Sigmoid colon (tissue), 7 donors: ENCODE data around the gene EARS2. TPM values are rescaled to one million over a fixed set of nuclear protein-coding genes. Genes with fewer than 3 reads are reported as not detected.
A peak's percentile ranks its signal among the peaks of the same experiment; 100 is the strongest.

Source experiments
- DNase-seq: peaks from one replicate; pipeline ENCODE4 v3.0.0-alpha.2; 2019
- H3K27ac ChIP-seq, 4 donors: fragments of 200-600 bp; sonication (generic); one replicate each; pipeline ENCODE4 v1.5.1; 2016 to 2019; ENCODE audit warnings: mild to moderate bottlenecking in 1 of 4
- H3K27me3 ChIP-seq, 3 donors: fragments of 200-600 bp; sonication (generic); one replicate each; pipeline ENCODE4 v1.5.1; 2019; ENCODE audit warnings: mild to moderate bottlenecking in 1 of 3
- H3K36me3 ChIP-seq, 4 donors: fragments of 200-600 bp; sonication (generic); one replicate each; pipeline ENCODE4 v1.5.1; 2016 to 2019
- H3K4me1 ChIP-seq, 4 donors: fragments of 200-600 bp; sonication (generic); one replicate each; pipeline ENCODE4 v1.5.1; 2017 to 2019
- H3K4me3 ChIP-seq, 4 donors: fragments of 200-600 bp; sonication (generic); one replicate each; pipeline ENCODE4 v1.5.1; 2017 to 2019; ENCODE audit warnings: mild to moderate bottlenecking in 2 of 4, moderate library complexity in 1 of 4
- H3K9me3 ChIP-seq, 4 donors: fragments of 200-600 bp in 3 of 4; sonication (generic) in 3 of 4; one replicate each; pipeline versions ENCODE4 v1.5.1 to v1.6.1; 2013 to 2019
- CTCF ChIP-seq, 4 experiments: fragments of 450-650 bp in 3 of 4; fragments of 200-600 bp in 1 of 4; IDR thresholded peaks; one replicate each; pipeline ENCODE4 v1.5.1; 2016 to 2019; ENCODE audit warnings: antibody characterized with exemption in 4 of 4, mild to moderate bottlenecking in 3 of 4, moderate library complexity in 2 of 4
- EP300 ChIP-seq, 4 donors: sonication (generic); formaldehyde crosslinking; IDR thresholded peaks; one replicate each; pipeline ENCODE4 v1.6.1; 2017; ENCODE audit warnings: antibody characterized with exemption in 4 of 4
- POLR2A ChIP-seq, 2 donors: fragments of 450-650 bp; IDR thresholded peaks; one replicate each; pipeline ENCODE4 v1.6.1; 2016; ENCODE audit warnings: antibody characterized with exemption in 2 of 2, mild to moderate bottlenecking in 2 of 2, moderate library complexity in 2 of 2
- POLR2AphosphoS5 ChIP-seq, 4 donors: sonication (generic); formaldehyde crosslinking; IDR thresholded peaks; one replicate each; pipeline ENCODE4 v1.6.1; 2017; ENCODE audit warnings: antibody characterized with exemption in 4 of 4
- WGBS, 2 donors: extraction: QIAGEN DNeasy Blood & Tissue Kit; methylation state at CpG; one replicate each; pipeline ENCODE4 v1.1.7; 2013; 5-methylcytosine and 5-hydroxymethylcytosine counted together
- intact Hi-C: fragments of 100-400 bp; cut with DNase I; formaldehyde crosslinking; loops from one replicate; pipeline ENCODE4 v1.15.1; 2023
- polyA plus RNA-seq, 3 donors: library from polyadenylated mRNA; stranded (reverse); fragments of 200-250 nt; gene quantifications; one replicate each; pipeline ENCODE4 v1.2.3, GENCODE V29; 2013
- total RNA-seq, 4 donors: library from RNA; depleted of rRNA; stranded (reverse); fragments of >200 nt; gene quantifications; one replicate each; pipeline ENCODE4 v1.1.0, GENCODE V29; 2016
- donor health status: healthy with polysubstance abuse.
- donor health status: Bipolar disorder and iron deficiency.
- donor health status: healthy.

EARS2 gene
- total RNA-seq: 10 to 100 TPM in 2 of 4 donors, 1 to 10 TPM in 2; 7.5 to 18.3 (median 11.2) TPM
- polyA plus RNA-seq: 10 to 100 TPM in 1 of 3 donors, 1 to 10 TPM in 2; 6.6 to 19.4 (median 7.9) TPM

- 1% methylated on average over 65 of the region's 65 CpGs for WGBS, 2 donors
- intact Hi-C loops: loop anchor here (1.0 to 5.0 kb wide), 3 partner anchors 39 to 105 kb away; partner anchors contain the start of genes COG7, GGA2 and NDUFAB1
Observed at GRCh38 chr16:23556881-23557778, at the start of gene EARS2, which contains the start of gene UBFD1. TSS of gene EARS2 (minus strand) at chr16:23557350. CDS start at chr16:23557343, 7 bp downstream. TSS of gene UBFD1 (plus strand) at chr16:23557727. CDS start at chr16:23557743, 16 bp downstream.

GRCh38 chr16:23597003-23597756 is 40.0 kb upstream of the EARS2 start:
- Histone ChIP-seq H3K27ac (no peak overlapping the region), H3K9me3 (no peaks in the 10 kb centered on the region), H3K4me3 (no peak overlapping the region), H3K4me1 (peaks cover 0 to 31% (median 16%) of the 10 kb centered on the region in 4 donors), H3K36me3 (peaks cover 0 to 30% (median 0%) of the 10 kb centered on the region in 4 donors), H3K27me3 (no peaks in the 10 kb centered on the region)
- DNase-seq: peak; percentile 29
- 86 to 88% methylated on average over 11 of the region's 11 CpGs for WGBS, 2 donors
- no peak for TF ChIP-seq CTCF (IDR thresholded peaks at IDR 0.05)
- no peak for TF ChIP-seq POLR2A (IDR thresholded peaks at IDR 0.05)
- TF ChIP-seq EP300 (IDR thresholded peaks at IDR 0.05): no peak
- no peak for TF ChIP-seq POLR2AphosphoS5 (IDR thresholded peaks at IDR 0.05)
- intact Hi-C loops: loop anchor here (2.0 kb wide), 1 partner anchor 44 kb away; the partner anchor contains the start of genes DCTN5 and PALB2

More at GRCh38 chr16:23556881-23557778, at the start of gene EARS2, which contains the start of gene UBFD1:
- Histone ChIP-seq H3K4me3 (peak within 1 kb of the TSS; percentile 81 to 93 (median 84)), H3K9me3 (no peaks in the 10 kb centered on the region), H3K36me3 (peaks cover 6 to 40% (median 26%) of the 10 kb centered on the region in 4 donors), H3K27me3 (no peaks in the 10 kb centered on the region), H3K27ac (peak within 1 kb of the TSS; percentile 84 to 96 (median 92)), H3K4me1 (peaks cover 0 to 45% (median 29%) of the 10 kb centered on the region in 4 donors)
- DNase-seq: peak; percentile 99
- peak; percentile 7 to 28 for TF ChIP-seq POLR2A (IDR thresholded peaks at IDR 0.05)
- TF ChIP-seq POLR2AphosphoS5 (IDR thresholded peaks at IDR 0.05): peak; percentile 36 to 71 (median 63)
- peak; percentile 81 to 95 (median 91) for TF ChIP-seq CTCF (IDR thresholded peaks at IDR 0.05)
- TF ChIP-seq EP300 (IDR thresholded peaks at IDR 0.05): peak in 1 of 4 donors; percentile 57

GRCh38 chr16:23595951-23596720 is 39.0 kb upstream of the EARS2 start, which contains the start of gene NDUFAB1:
TSS of gene NDUFAB1 (minus strand) at chr16:23596316. CDS start at chr16:23596290, 26 bp downstream.
- TF ChIP-seq EP300 (IDR thresholded peaks at IDR 0.05): no peak
- peak in 3 of 4 donors; percentile 38 to 75 (median 62) for TF ChIP-seq POLR2AphosphoS5 (IDR thresholded peaks at IDR 0.05)
- TF ChIP-seq POLR2A (IDR thresholded peaks at IDR 0.05): no peak
- TF ChIP-seq CTCF (IDR thresholded peaks at IDR 0.05): peak; percentile 85 to 99 (median 92)
- 1 to 2% methylated on average over 67 of the region's 67 CpGs for WGBS, 2 donors
- Histone ChIP-seq H3K36me3 (peaks cover 0 to 30% (median 4%) of the 10 kb centered on the region in 4 donors), H3K4me3 (peak within 1 kb of the TSS; percentile 65 to 96 (median 90)), H3K4me1 (peaks cover 0 to 31% (median 16%) of the 10 kb centered on the region in 4 donors), H3K27me3 (no peaks in the 10 kb centered on the region), H3K9me3 (no peaks in the 10 kb centered on the region), H3K27ac (peak within 1 kb of the TSS; percentile 82 to 87 (median 85))
- peak; percentile 92 for DNase-seq
- intact Hi-C loops: loop anchor here (1.0 to 2.0 kb wide), 2 partner anchors 39 to 45 kb away; partner anchors contain the start of genes DCTN5, EARS2, PALB2 and UBFD1
